ENCODE results near the gene CBFA2T2. TPM values are rescaled to one million over a fixed set of nuclear protein-coding genes. Genes with fewer than 3 reads are reported as not detected.

Gene CBFA2T2
- total and polyA plus RNA-seq, 2 of the 4 experiments (the other 2 are of a cell fraction) = 3.8 to 6.2 TPM

DNA sequence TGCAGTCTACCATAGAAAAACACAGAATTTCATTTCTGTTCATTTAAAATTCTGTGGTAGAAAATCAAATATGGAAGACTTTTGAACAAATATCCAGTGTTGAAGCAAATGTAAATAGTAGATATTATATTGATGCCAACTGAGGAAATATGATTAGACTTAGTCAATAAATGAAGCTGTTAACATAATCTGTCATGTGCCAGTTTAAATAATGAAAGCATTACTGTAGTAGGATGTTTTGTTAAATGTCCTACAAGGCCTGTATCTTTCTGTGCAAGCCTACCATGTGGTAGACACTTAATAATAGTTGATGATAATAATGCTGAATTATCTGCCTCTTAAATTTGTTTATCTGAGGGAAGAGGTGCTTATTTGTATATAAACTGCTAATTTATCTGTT is 55.9 kb downstream of the CBFA2T2 start:
- ChIA-PET CTCF (interaction anchor here (0.6 kb wide), 1 partner anchor 29 kb away, joined by 4 read pairs; no protein-coding TSS in a partner anchor), POLR2A (ENCODE audit: unreplicated experiment) (no interaction called here)
- no peaks in the 10 kb centered on the region for H3K27me3 ChIP-seq (ENCODE audit: control insufficient read depth, insufficient read depth, low read length)
- H3K4me2 ChIP-seq (ENCODE audit: low read depth, low read length) = no peak overlapping the region
- H2AK9ac ChIP-seq (replicated peaks; ENCODE audit: low read depth, low read length, poor library complexity) = no peak overlapping the region
- H2BK5ac ChIP-seq (ENCODE audit: low read depth, low read length, poor library complexity, severe bottlenecking) = no peak overlapping the region
- H3K18ac ChIP-seq (ENCODE audit: low read depth, low read length) = no peak overlapping the region
- no peak overlapping the region for H3K4ac ChIP-seq (ENCODE audit: low read depth, low read length)
- no peak overlapping the region for H2BK120ac ChIP-seq (ENCODE audit: low read depth, low read length)
- intact Hi-C loops (cut with micrococcal nuclease) = no loop called here
- H3K23ac ChIP-seq (ENCODE audit: low read depth, low read length) = no peak overlapping the region
- no peak overlapping the region for H2BK15ac ChIP-seq (ENCODE audit: low read depth, low read length)
- no peak overlapping the region for H4K91ac ChIP-seq (ENCODE audit: insufficient read depth, low read depth, low read length)
- no peak overlapping the region for H3K14ac ChIP-seq (replicated peaks; ENCODE audit: low read depth, low read length)
- 0 out of 2 replicates have a peak, but pooled peaks cover 4% of the 10 kb centered on the region for H3K4me1 ChIP-seq (ENCODE audit: control insufficient read depth, insufficient read depth, low read length)
- H3K79me1 ChIP-seq (ENCODE audit: low read depth in 1 of 2, low read length in 2 of 2) = peaks cover 22 to 49% of the 10 kb centered on the region in 2 experiments
- no peak overlapping the region for H3K4me3 ChIP-seq (ENCODE audit: insufficient read depth, low read depth, low read length)
- TF ChIP-seq FOS (IDR thresholded peaks at IDR 0.05; ENCODE audit: low read depth, low read length) = no peak
- TF ChIP-seq RCOR1 (IDR thresholded peaks at IDR 0.05; ENCODE audit: insufficient replicate concordance, low read length) = no peak
- TF ChIP-seq RFX5 (IDR thresholded peaks at IDR 0.05; ENCODE audit: low read depth, low read length) = no peak
- no peaks in the 10 kb centered on the region for H4K20me1 ChIP-seq (ENCODE audit: insufficient read depth, low read length)
- no peaks in the 10 kb centered on the region for H3K9me3 ChIP-seq (ENCODE audit: control insufficient read depth, insufficient read depth, low read length)
- no peak overlapping the region for H4K5ac ChIP-seq (ENCODE audit: low read depth, low read length)
- no TSS peak for BruUV-seq (replicated peaks)
- H2AFZ ChIP-seq (replicated peaks; ENCODE audit: low read length, poor library complexity) = no peak overlapping the region
- no peak overlapping the region for H3K9ac ChIP-seq (ENCODE audit: low read depth, low read length)
- DNase-seq (no peak), ATAC-seq (ENCODE audit: low read depth) (no peak)
- in situ Hi-C loops (cut with MboI; ENCODE audit: low sequenced_read_pairs) = no loop called here
- no peak overlapping the region for H4K8ac ChIP-seq (ENCODE audit: low read depth in 2 of 2, low read length in 2 of 2)
- peaks cover 3% of the 10 kb centered on the region for H3K9me1 ChIP-seq (ENCODE audit: insufficient read depth, low read length)
- H3K36me3 ChIP-seq (ENCODE audit: control insufficient read depth, insufficient read depth, low read length) = peaks cover 1% of the 10 kb centered on the region; the same call in 1 of the 2 replicates
- no peak overlapping the region for H3K27ac ChIP-seq (ENCODE audit: insufficient read depth, low read length)
- H3K56ac ChIP-seq (ENCODE audit: extremely low read depth, insufficient read depth, low read length) = no peak overlapping the region
- no peak overlapping the region for H2AK5ac ChIP-seq (ENCODE audit: low read depth, low read length)
- no peak overlapping the region for H2BK20ac ChIP-seq (ENCODE audit: low read depth, low read length)
- dilution Hi-C loops (cut with HindIII; ENCODE audit: low sequenced_read_pairs, unreplicated experiment) = no loop called here

Measured in IMR-90 (cell line).